A549 (cell line): ENCODE data around the gene ZNF580. TPM values are rescaled to one million over a fixed set of nuclear protein-coding genes. Genes with fewer than 3 reads are reported as not detected.
A peak's percentile ranks its signal among the peaks of the same experiment; 100 is the strongest.

ENCODE experiments used
- ATAC-seq, 2 experiments: fragments of 200-7000 bp in 1 of 2; fragments of >200 bp in 1 of 2; cut with Nextera tagmentation in 1 of 2; cut with Tn5 transposase in 1 of 2; 3 replicates each; pipeline versions ENCODE4 v1.8.0 to v1.9.1; 2018 to 2020; ENCODE audit warnings: mild to moderate bottlenecking in 1 of 2, moderate library complexity in 1 of 2
- CTCF ChIA-PET: fragments of 300-600 bp; sonication (Branson Sonifier 250); formaldehyde crosslinking; extraction: SDS; loops from one replicate; lab custom pipeline; 2021; ENCODE audit warnings: antibody characterized with exemption, inconsistent platforms; lab: Yijun Ruan, JAX
- POLR2A ChIA-PET: fragments of 350-600 bp; formaldehyde crosslinking; extraction: SDS; loops from one replicate; lab custom pipeline; 2021; ENCODE audit warnings: antibody characterized with exemption, inconsistent platforms; lab: Yijun Ruan, JAX
- DNase-seq, 2 experiments: peaks; one replicate each; pipeline versions ENCODE4 v3.0.0 to v3.0.0-alpha.2; 2011 to 2016; ENCODE audit warnings: low read depth in 1 of 2, low spot score in 1 of 2
- FAIRE-seq: peaks from 2 replicates; lab custom pipeline; 2011; peaks lifted over from hg19 to GRCh38; lab: Jason Lieb, UNC
- H3K27ac ChIP-seq, 2 experiments: fragments of >200 bp; sonication (Bioruptor Twin); formaldehyde crosslinking; 3 replicates each; pipeline ENCODE4 v1.5.1; 2016 to 2017
- H3K4me1 ChIP-seq: fragments of >200 bp; sonication (Bioruptor Twin); formaldehyde crosslinking; 3 replicates; pipeline ENCODE4 v1.6.1; 2016
- H3K4me2 ChIP-seq: fragments of >200 bp; sonication (Bioruptor Twin); formaldehyde crosslinking; 3 replicates; pipeline ENCODE4 v1.6.1; 2016
- H3K4me3 ChIP-seq: fragments of >200 bp; sonication (Bioruptor Twin); formaldehyde crosslinking; 3 replicates; pipeline ENCODE4 v1.5.1; 2016
- H3K9me3 ChIP-seq: fragments of >200 bp; sonication (Bioruptor Twin); formaldehyde crosslinking; 3 replicates; pipeline ENCODE4 v1.6.1; 2016
- CHD2 ChIP-seq: fragments of 150-350 bp; IDR thresholded peaks from 2 replicates; pipeline ENCODE4 v1.6.1; 2014; ENCODE audit warnings: low read length; ENCODE audit not compliant: partially characterized antibody
- HEYL ChIP-seq: fragments of 250-450 bp; sonication (Bioruptor Pico); IDR thresholded peaks from 2 replicates; pipeline ENCODE4 v1.8.0; 2021; ENCODE audit warnings: mild to moderate bottlenecking, moderate library complexity
- HOXA7 ChIP-seq: fragments of 250-450 bp; sonication (Bioruptor Pico); IDR thresholded peaks from 2 replicates; pipeline ENCODE4 v1.5.0; 2020; ENCODE audit warnings: mild to moderate bottlenecking, moderate library complexity
- NFE2L2 ChIP-seq: fragments of 150-350 bp; conservative IDR thresholded peaks from 2 replicates; pipeline ENCODE4 v1.6.1; 2014; ENCODE audit warnings: low read length
- RAD21 ChIP-seq, 2 experiments: fragments of >200 bp in 1 of 2; sonication (Bioruptor Twin) in 1 of 2; formaldehyde crosslinking in 1 of 2; IDR thresholded peaks in 1 of 2; conservative IDR thresholded peaks in 1 of 2; 2 replicates in 1 of 2; 3 replicates in 1 of 2; pipeline ENCODE4 v1.6.1; 2012 to 2018; ENCODE audit warnings: inconsistent platforms in 1 of 2
- RARB ChIP-seq: fragments of 250-450 bp; sonication (Bioruptor Pico); IDR thresholded peaks from 2 replicates; pipeline ENCODE4 v1.8.0; 2021; ENCODE audit warnings: mild to moderate bottlenecking, moderate library complexity
- SMC3 ChIP-seq: fragments of >200 bp; sonication (Bioruptor Twin); formaldehyde crosslinking; IDR thresholded peaks from 3 replicates; pipeline ENCODE4 v1.6.1; 2018; ENCODE audit warnings: inconsistent platforms
- ZFP36 ChIP-seq: fragments of 450-650 bp; IDR thresholded peaks from 2 replicates; pipeline ENCODE4 v1.6.1; 2014; ENCODE audit warnings: borderline replicate concordance; ENCODE audit not compliant: partially characterized antibody
- WGBS: methylation state at CpG from one replicate; pipeline ENCODE4 v1.1.6; 2017; ENCODE audit errors: missing lambda C conversion rate; 5-methylcytosine and 5-hydroxymethylcytosine counted together
- polyA plus RNA-seq, 4 experiments: library from polyadenylated mRNA; depleted of rRNA in 3 of 4; stranded (reverse); fragments of >200 nt; fragmentation: RNase III in 1 of 4; extraction: RNeasy Plus Mini Kit Qiagen cat#74134 plus additional on column Dnase treatment in 1 of 4; gene quantifications; 2 replicates in 3 of 4; 3 replicates in 1 of 4; pipeline ENCODE4 v1.2.3, GENCODE V29; 2011 to 2017
- TF ChIP-seq, protein P1 (sequence below): fragments of 200-600 bp; sonication (generic); IDR thresholded peaks from 2 replicates; pipeline ENCODE4 v1.6.1; 2016; ENCODE audit warnings: antibody characterized with exemption, mild to moderate bottlenecking, moderate library complexity
- TF ChIP-seq, protein P2 (sequence below): fragments of 250-450 bp; sonication (Bioruptor Pico); IDR thresholded peaks from 2 replicates; pipeline ENCODE4 v1.5.0; 2020; ENCODE audit warnings: low read depth, mild to moderate bottlenecking, moderate library complexity
- TF ChIP-seq, protein P3 (sequence below): fragments of 450-650 bp; IDR thresholded peaks from 2 replicates; pipeline ENCODE4 v1.6.1; 2014; ENCODE audit warnings: antibody characterized with exemption
- TF ChIP-seq, protein P4 (sequence below): fragments of >200 bp; sonication (Bioruptor Twin); formaldehyde crosslinking; IDR thresholded peaks from 3 replicates; pipeline ENCODE4 v1.5.1; 2016

The ZNF580 gene
- polyA plus RNA-seq, 2 of the 4 experiments (the other 2 are of a cell fraction) = 9.2 to 52.8 TPM

DNA sequence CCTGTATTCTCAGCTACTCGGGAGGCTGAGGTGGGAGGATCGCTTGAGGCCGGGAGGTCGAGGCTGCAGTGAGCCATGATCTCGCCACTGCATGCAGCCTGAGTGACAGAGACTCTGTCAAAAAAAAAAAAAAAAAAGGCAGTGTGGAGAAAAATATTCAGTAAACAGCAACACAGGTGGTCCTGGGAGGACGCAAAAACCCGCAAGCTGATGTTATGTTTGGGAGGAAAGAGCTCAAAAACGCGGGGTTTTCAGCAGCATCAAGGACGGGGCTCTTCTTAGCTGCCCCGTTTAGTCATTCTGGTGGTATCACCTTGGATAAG, 15.8 kb upstream of the ZNF580 start:
- CTCF ChIA-PET = interaction anchor here (0.6 to 24.9 kb wide), 10 partner anchors 8 to 534 kb away, joined by 3 to 363 read pairs (median 10); partner anchors contain the start of gene ZNF865
- ATAC-seq (no peak), DNase-seq (no peak), FAIRE-seq (no peak)
- POLR2A ChIA-PET = interaction anchor here (0.6 to 3.4 kb wide), 25 partner anchors 8 to 459 kb away, joined by 3 to 33 read pairs (median 5); partner anchors contain the start of genes CCDC106, DNAAF3, FIZ1 and SSC5D
- 0 out of 3 replicates have a peak, but pooled peaks cover 7% of the 10 kb centered on the region for H3K4me1 ChIP-seq
- WGBS = 52% methylated on average over 11 of the region's 11 CpGs
- peak overlapping the region; percentile 92 for H3K4me2 ChIP-seq
- H3K9me3 ChIP-seq = no peaks in the 10 kb centered on the region
- peak overlapping the region; percentile 89 to 93; a peak in 5 of 6 replicates for H3K27ac ChIP-seq
- no peak for TF ChIP-seq ZFP36
- no peak for TF ChIP-seq SMC3
- TF ChIP-seq HEYL (CRISPR knock-in tag) = no peak
- TF ChIP-seq, protein P1, sequence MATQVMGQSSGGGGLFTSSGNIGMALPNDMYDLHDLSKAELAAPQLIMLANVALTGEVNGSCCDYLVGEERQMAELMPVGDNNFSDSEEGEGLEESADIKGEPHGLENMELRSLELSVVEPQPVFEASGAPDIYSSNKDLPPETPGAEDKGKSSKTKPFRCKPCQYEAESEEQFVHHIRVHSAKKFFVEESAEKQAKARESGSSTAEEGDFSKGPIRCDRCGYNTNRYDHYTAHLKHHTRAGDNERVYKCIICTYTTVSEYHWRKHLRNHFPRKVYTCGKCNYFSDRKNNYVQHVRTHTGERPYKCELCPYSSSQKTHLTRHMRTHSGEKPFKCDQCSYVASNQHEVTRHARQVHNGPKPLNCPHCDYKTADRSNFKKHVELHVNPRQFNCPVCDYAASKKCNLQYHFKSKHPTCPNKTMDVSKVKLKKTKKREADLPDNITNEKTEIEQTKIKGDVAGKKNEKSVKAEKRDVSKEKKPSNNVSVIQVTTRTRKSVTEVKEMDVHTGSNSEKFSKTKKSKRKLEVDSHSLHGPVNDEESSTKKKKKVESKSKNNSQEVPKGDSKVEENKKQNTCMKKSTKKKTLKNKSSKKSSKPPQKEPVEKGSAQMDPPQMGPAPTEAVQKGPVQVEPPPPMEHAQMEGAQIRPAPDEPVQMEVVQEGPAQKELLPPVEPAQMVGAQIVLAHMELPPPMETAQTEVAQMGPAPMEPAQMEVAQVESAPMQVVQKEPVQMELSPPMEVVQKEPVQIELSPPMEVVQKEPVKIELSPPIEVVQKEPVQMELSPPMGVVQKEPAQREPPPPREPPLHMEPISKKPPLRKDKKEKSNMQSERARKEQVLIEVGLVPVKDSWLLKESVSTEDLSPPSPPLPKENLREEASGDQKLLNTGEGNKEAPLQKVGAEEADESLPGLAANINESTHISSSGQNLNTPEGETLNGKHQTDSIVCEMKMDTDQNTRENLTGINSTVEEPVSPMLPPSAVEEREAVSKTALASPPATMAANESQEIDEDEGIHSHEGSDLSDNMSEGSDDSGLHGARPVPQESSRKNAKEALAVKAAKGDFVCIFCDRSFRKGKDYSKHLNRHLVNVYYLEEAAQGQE = no peak
- TF ChIP-seq, all 56 proteins: peak for 0
- peak overlapping the region; percentile 48 for H3K4me3 ChIP-seq

DNA sequence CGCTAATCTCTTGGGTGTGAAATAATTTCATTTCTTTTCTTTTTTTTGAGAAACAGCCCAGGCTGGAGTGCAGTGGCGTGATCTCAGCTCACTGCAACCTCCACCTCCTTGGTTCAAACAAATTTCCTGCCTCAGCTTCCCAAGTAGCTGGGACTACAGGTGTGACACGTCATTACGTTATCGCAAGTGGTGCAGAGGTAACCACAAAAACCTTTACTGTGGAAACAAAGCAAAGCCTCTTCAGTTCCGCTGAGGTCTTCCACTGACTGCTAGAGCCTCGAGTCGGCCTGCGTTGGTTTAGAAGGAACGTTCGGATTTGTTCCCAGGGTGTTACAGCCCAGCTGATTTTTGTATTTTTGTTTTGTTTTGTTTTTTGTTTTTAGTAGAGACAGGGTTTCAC, 14.5 kb upstream of the ZNF580 start:
- Histone ChIP-seq H3K27ac (no peak overlapping the region), H3K4me1 (0 out of 3 replicates have a peak, but pooled peaks cover 7% of the 10 kb centered on the region), H3K4me2 (no peak overlapping the region), H3K9me3 (no peaks in the 10 kb centered on the region), H3K4me3 (no peak overlapping the region)
- CTCF ChIA-PET = interaction anchor here (0.8 to 24.9 kb wide), 12 partner anchors 8 to 486 kb away, joined by 3 to 363 read pairs (median 6); partner anchors contain the start of gene ZNF865
- POLR2A ChIA-PET = interaction anchor here (0.8 kb wide), 1 partner anchor 28 kb away, joined by 3 read pairs; no protein-coding TSS in a partner anchor
- ATAC-seq (no peak), DNase-seq (no peak), FAIRE-seq (no peak)
- TF ChIP-seq, protein P2, sequence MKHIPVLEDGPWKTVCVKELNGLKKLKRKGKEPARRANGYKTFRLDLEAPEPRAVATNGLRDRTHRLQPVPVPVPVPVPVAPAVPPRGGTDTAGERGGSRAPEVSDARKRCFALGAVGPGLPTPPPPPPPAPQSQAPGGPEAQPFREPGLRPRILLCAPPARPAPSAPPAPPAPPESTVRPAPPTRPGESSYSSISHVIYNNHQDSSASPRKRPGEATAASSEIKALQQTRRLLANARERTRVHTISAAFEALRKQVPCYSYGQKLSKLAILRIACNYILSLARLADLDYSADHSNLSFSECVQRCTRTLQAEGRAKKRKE (CRISPR knock-in tag) = no peak
- no peak for TF ChIP-seq NFE2L2
- WGBS = 89% methylated on average over 11 of the region's 11 CpGs

DNA sequence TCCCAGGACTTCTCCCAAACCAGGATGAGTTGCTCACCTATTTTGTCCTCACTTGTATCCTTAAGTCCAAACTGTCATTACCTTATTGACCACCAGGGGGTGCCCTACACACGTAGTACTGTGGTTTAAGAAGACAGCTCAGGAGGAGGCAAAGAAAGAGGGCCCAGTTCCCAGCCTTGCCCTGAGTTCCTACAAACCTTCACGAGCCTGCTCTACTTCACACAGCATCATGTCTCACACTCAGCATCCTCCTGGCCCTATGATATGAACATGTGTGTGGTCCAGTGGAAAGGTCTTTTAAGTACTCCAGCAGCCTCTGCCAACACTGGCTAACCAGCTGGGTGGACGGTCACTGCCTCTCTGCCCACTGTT, 8.4 kb upstream of the ZNF580 start:
- H3K4me1 ChIP-seq = peaks cover 17% of the 10 kb centered on the region
- POLR2A ChIA-PET = interaction anchor here (0.6 to 2.3 kb wide), 7 partner anchors 8 to 225 kb away, joined by 3 to 27 read pairs (median 5); partner anchors contain the start of genes FIZ1, UBE2S, ZNF628 and ZNF784
- H3K9me3 ChIP-seq = no peaks in the 10 kb centered on the region
- peak; percentile 80 to 99 for DNase-seq
- 30% methylated on average over 3 of the region's 3 CpGs for WGBS
- FAIRE-seq = peak; percentile 93
- TF ChIP-seq CHD2 (no peak), HOXA7 (CRISPR knock-in tag) (no peak), RAD21 (conservative IDR thresholded peaks at IDR 0.05 in 1 of 2, IDR thresholded peaks at IDR 0.05 in 1 of 2) (peak; percentile 62 to 82), RARB (CRISPR knock-in tag) (no peak), SMC3 (peak; percentile 25; the same call in 1 of the 3 replicates)
- TF ChIP-seq, protein P3, sequence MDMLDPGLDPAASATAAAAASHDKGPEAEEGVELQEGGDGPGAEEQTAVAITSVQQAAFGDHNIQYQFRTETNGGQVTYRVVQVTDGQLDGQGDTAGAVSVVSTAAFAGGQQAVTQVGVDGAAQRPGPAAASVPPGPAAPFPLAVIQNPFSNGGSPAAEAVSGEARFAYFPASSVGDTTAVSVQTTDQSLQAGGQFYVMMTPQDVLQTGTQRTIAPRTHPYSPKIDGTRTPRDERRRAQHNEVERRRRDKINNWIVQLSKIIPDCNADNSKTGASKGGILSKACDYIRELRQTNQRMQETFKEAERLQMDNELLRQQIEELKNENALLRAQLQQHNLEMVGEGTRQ = no peak
- TF ChIP-seq, protein P4, sequence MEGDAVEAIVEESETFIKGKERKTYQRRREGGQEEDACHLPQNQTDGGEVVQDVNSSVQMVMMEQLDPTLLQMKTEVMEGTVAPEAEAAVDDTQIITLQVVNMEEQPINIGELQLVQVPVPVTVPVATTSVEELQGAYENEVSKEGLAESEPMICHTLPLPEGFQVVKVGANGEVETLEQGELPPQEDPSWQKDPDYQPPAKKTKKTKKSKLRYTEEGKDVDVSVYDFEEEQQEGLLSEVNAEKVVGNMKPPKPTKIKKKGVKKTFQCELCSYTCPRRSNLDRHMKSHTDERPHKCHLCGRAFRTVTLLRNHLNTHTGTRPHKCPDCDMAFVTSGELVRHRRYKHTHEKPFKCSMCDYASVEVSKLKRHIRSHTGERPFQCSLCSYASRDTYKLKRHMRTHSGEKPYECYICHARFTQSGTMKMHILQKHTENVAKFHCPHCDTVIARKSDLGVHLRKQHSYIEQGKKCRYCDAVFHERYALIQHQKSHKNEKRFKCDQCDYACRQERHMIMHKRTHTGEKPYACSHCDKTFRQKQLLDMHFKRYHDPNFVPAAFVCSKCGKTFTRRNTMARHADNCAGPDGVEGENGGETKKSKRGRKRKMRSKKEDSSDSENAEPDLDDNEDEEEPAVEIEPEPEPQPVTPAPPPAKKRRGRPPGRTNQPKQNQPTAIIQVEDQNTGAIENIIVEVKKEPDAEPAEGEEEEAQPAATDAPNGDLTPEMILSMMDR = peak; percentile 91
- H3K4me2 ChIP-seq = peak overlapping the region; percentile 74
- H3K27ac ChIP-seq = no peak overlapping the region
- no peak overlapping the region for H3K4me3 ChIP-seq
- CTCF ChIA-PET = interaction anchor here (0.5 to 24.9 kb wide), 50 partner anchors 11 to 1241 kb away, joined by 3 to 363 read pairs (median 6); partner anchors contain the start of genes FIZ1, NAT14, SSC5D and TMEM238
- ATAC-seq = peak; percentile 70 to 81
